ENCODE results near the gene PTPRCAP. TPM values are rescaled to one million over a fixed set of nuclear protein-coding genes. Genes with fewer than 3 reads are reported as not detected.

Gene PTPRCAP
- 0.18 to 0.39 TPM (median 0.28 TPM) in 5 replicates for total RNA-seq (2022; extraction: Qiagen RNA extraction)

GRCh38 chr11:67437082-67437808, at the start of gene PTPRCAP:
Gene PTPRCAP, minus strand, starts transcription at chr11:67437682. Its CDS starts 63 bp downstream, at chr11:67437619.

GRCh38 chr11:67482827-67483798, 45.6 kb upstream of the PTPRCAP start, which contains the start of gene AIP:
Gene AIP, plus strand, starts transcription at chr11:67483026. Its CDS starts 133 bp downstream, at chr11:67483159.

GRCh38 chr11:67468759-67469507, 31.5 kb upstream of the PTPRCAP start, which contains the start of gene TMEM134:
Gene TMEM134, minus strand, starts transcription at chr11:67469251. Its CDS starts 59 bp downstream, at chr11:67469192.

GRCh38 chr11:67455054-67455453, 17.6 kb upstream of the PTPRCAP start, which contains the start of gene CABP4:
Gene CABP4, plus strand, starts transcription at chr11:67455354. Its CDS starts 70 bp downstream, at chr11:67455424.

GRCh38 chr11:67452141-67452952, 14.9 kb upstream of the PTPRCAP start, which contains the start of gene GPR152:
Gene GPR152, minus strand, starts transcription at chr11:67452729. Its CDS starts 5 bp downstream, at chr11:67452724.

GRCh38 chr11:67428052-67429001, 9.2 kb downstream of the PTPRCAP start, which contains the start of gene RPS6KB2:
Gene RPS6KB2, plus strand, starts transcription at chr11:67428494. Its CDS starts 52 bp downstream, at chr11:67428546.

GRCh38 chr11:67415501-67416304, 21.8 kb downstream of the PTPRCAP start, which contains the start of gene CARNS1:
Gene CARNS1, plus strand, starts transcription at chr11:67415678. Its CDS starts 522 bp downstream, at chr11:67416200.

GRCh38 chr11:67401495-67402191, 35.8 kb downstream of the PTPRCAP start, which contains the start of gene PPP1CA:
Gene PPP1CA, minus strand, starts transcription at chr11:67401858. Its CDS starts 76 bp downstream, at chr11:67401782.

GRCh38 chr11:67391304-67392182, 45.9 kb downstream of the PTPRCAP start, which contains the start of gene RAD9A:
Gene RAD9A, plus strand, starts transcription at chr11:67391986. Its CDS starts 59 bp downstream, at chr11:67392045.

Other genes with a start within 250 kb of the PTPRCAP start
- gene GRK2, start 171.2 kb downstream of the PTPRCAP start, total RNA-seq (2022; extraction: Qiagen RNA extraction) = 21.3 to 34.9 TPM (median 32.5 TPM) in 5 replicates
- gene ANKRD13D, start 148.4 kb downstream of the PTPRCAP start, total RNA-seq (2022; extraction: Qiagen RNA extraction) = 13.3 to 25.0 TPM (median 22.5 TPM) in 5 replicates
- 16.4 to 20.9 TPM (median 18.4 TPM) in 5 replicates for gene SSH3, start 134.2 kb downstream of the PTPRCAP start, total RNA-seq (2022; extraction: Qiagen RNA extraction)
- gene POLD4, start 84.1 kb downstream of the PTPRCAP start, total RNA-seq (2022; extraction: Qiagen RNA extraction) = 172 to 195 TPM (median 183 TPM) in 5 replicates
- 28.8 to 36.7 TPM (median 32.5 TPM) in 5 replicates for gene CLCF1, start 64.1 kb downstream of the PTPRCAP start, total RNA-seq (2022; extraction: Qiagen RNA extraction)
- 17.4 to 25.4 TPM (median 23.1 TPM) in 5 replicates for gene RAD9A, start 45.7 kb downstream of the PTPRCAP start, total RNA-seq (2022; extraction: Qiagen RNA extraction)
- 264 to 298 TPM (median 276 TPM) in 5 replicates for gene PPP1CA, start 35.8 kb downstream of the PTPRCAP start, total RNA-seq (2022; extraction: Qiagen RNA extraction)
- gene TBC1D10C, start 33.6 kb downstream of the PTPRCAP start, total RNA-seq (2022; extraction: Qiagen RNA extraction) = 0.07 to 0.22 TPM (median 0.12 TPM) in 4 of 5 replicates, not detected in the other
- 0.03 to 0.16 TPM (median 0.11 TPM) in 5 replicates for gene CARNS1, start 22.0 kb downstream of the PTPRCAP start, total RNA-seq (2022; extraction: Qiagen RNA extraction)
- gene RPS6KB2, start 9.2 kb downstream of the PTPRCAP start, total RNA-seq (2022; extraction: Qiagen RNA extraction) = 37.3 to 50.0 TPM (median 48.8 TPM) in 5 replicates
- 42.1 to 61.9 TPM (median 59.9 TPM) in 5 replicates for gene CORO1B, start 5.8 kb upstream of the PTPRCAP start, total RNA-seq (2022; extraction: Qiagen RNA extraction)
- 0.07 TPM in 1 of 5 replicates, not detected in the others for gene GPR152, start 15.0 kb upstream of the PTPRCAP start, total RNA-seq (2022; extraction: Qiagen RNA extraction)
- gene CABP4, start 17.7 kb upstream of the PTPRCAP start, total RNA-seq (2022; extraction: Qiagen RNA extraction) = not detected in 5 replicates
- gene TMEM134, start 31.6 kb upstream of the PTPRCAP start, total RNA-seq (2022; extraction: Qiagen RNA extraction) = 37.1 to 67.8 TPM (median 58.9 TPM) in 5 replicates
- gene AIP, start 45.3 kb upstream of the PTPRCAP start, total RNA-seq (2022; extraction: Qiagen RNA extraction) = 40.6 to 43.2 TPM (median 43.0 TPM) in 5 replicates
- 21.8 to 40.9 TPM (median 38.0 TPM) in 5 replicates for gene PITPNM1, start 67.7 kb upstream of the PTPRCAP start, total RNA-seq (2022; extraction: Qiagen RNA extraction)
- 57.8 to 84.5 TPM (median 82.5 TPM) in 5 replicates for gene CDK2AP2, start 70.5 kb upstream of the PTPRCAP start, total RNA-seq (2022; extraction: Qiagen RNA extraction)
- gene CABP2, start 85.8 kb upstream of the PTPRCAP start, total RNA-seq (2022; extraction: Qiagen RNA extraction) = not detected in 5 replicates
- 1,418 to 1,585 TPM (median 1,568 TPM) in 5 replicates for gene GSTP1, start 146.1 kb upstream of the PTPRCAP start, total RNA-seq (2022; extraction: Qiagen RNA extraction)
- gene NDUFV1, start 169.3 kb upstream of the PTPRCAP start, total RNA-seq (2022; extraction: Qiagen RNA extraction) = 130 to 145 TPM (median 142 TPM) in 5 replicates
- 8.5 to 12.6 TPM (median 11.3 TPM) in 5 replicates for gene NUDT8, start 192.3 kb upstream of the PTPRCAP start, total RNA-seq (2022; extraction: Qiagen RNA extraction)
- not detected in 5 replicates for gene TBX10, start 202.1 kb upstream of the PTPRCAP start, total RNA-seq (2022; extraction: Qiagen RNA extraction)
- 0.89 to 1.7 TPM (median 1.1 TPM) in 5 replicates for gene ACY3, start 213.0 kb upstream of the PTPRCAP start, total RNA-seq (2022; extraction: Qiagen RNA extraction)
- 0.04 to 0.06 TPM (median 0.06 TPM) in 3 of 5 replicates, not detected in the others for gene ALDH3B2, start 236.9 kb upstream of the PTPRCAP start, total RNA-seq (2022; extraction: Qiagen RNA extraction)

Data from A549 treated with dexamethasone at 1 μM for 4 hours (cell line).